GM18870 (cell line): ENCODE measurements around the gene FMN2.
"Not testable (repeated sequence)": the region's sequence is repeated elsewhere in the genome, so short reads cannot be mapped to it uniquely, and the experiment has no call there.

Experiments
- ATAC-seq: cut with Tn5 transposase; IDR thresholded peaks from one replicate; pipeline ENCODE4 v1.9.1; 2021; ENCODE audit warnings: moderate library complexity; ENCODE audit not compliant: unreplicated experiment

The FMN2 gene

GRCh38 chr1:240134596-240134995 is 42.9 kb downstream of the FMN2 start:
- no peak for ATAC-seq

- ATAC-seq = no peak
These were observed 44.7 kb downstream of the FMN2 start for GRCh38 chr1:240136402-240136801.

GRCh38 chr1:240138867-240139266 is 47.2 kb downstream of the FMN2 start:
- ATAC-seq = no peak

GRCh38 chr1:240139511-240139910 is 47.8 kb downstream of the FMN2 start:
- no peak for ATAC-seq

GRCh38 chr1:240145120-240145519 is 53.4 kb downstream of the FMN2 start:
- ATAC-seq = no peak

GRCh38 chr1:240148333-240148732 is 56.6 kb downstream of the FMN2 start:
- ATAC-seq = no peak

GRCh38 chr1:240149484-240150094 is 57.9 kb downstream of the FMN2 start:
- ATAC-seq = no peak

GRCh38 chr1:240151136-240151735 is 59.6 kb downstream of the FMN2 start:
- ATAC-seq = no peak

GRCh38 chr1:240152611-240153297 is 61.1 kb downstream of the FMN2 start:
- no peak for ATAC-seq

GRCh38 chr1:240155605-240156004 is 63.9 kb downstream of the FMN2 start:
- no peak for ATAC-seq

GRCh38 chr1:240164742-240165141 is 73.1 kb downstream of the FMN2 start:
- ATAC-seq = no peak

- ATAC-seq = no peak
These were observed 77.5 kb downstream of the FMN2 start for GRCh38 chr1:240169188-240169587.

- ATAC-seq = no peak
These were observed 78.6 kb downstream of the FMN2 start for GRCh38 chr1:240170266-240170665.

GRCh38 chr1:240170806-240171205 is 79.1 kb downstream of the FMN2 start:
- no peak for ATAC-seq

- no peak for ATAC-seq
These were observed 80.2 kb downstream of the FMN2 start for GRCh38 chr1:240171907-240172306.

GRCh38 chr1:240173836-240174235 is 82.2 kb downstream of the FMN2 start:
- ATAC-seq = no peak

GRCh38 chr1:240174734-240175133 is 83.1 kb downstream of the FMN2 start:
- no peak for ATAC-seq

- no peak for ATAC-seq
These were observed 86.7 kb downstream of the FMN2 start for GRCh38 chr1:240178366-240178765.

- not testable (repeated sequence) for ATAC-seq
These were observed 93.0 kb downstream of the FMN2 start for GRCh38 chr1:240184682-240185081.

GRCh38 chr1:240188139-240188538 is 96.5 kb downstream of the FMN2 start:
- no peak for ATAC-seq

- ATAC-seq = peak; percentile 73
These were observed 97.8 kb downstream of the FMN2 start for GRCh38 chr1:240189386-240189989.

- ATAC-seq = peak; percentile 37
These were observed 99.3 kb downstream of the FMN2 start for GRCh38 chr1:240190881-240191401.
